Measurements from ENCODE around the gene GRK6.
A peak's percentile ranks its signal among the peaks of the same experiment; 100 is the strongest.
"Not testable (repeated sequence)": the region's sequence is repeated elsewhere in the genome, so short reads cannot be mapped to it uniquely, and the experiment has no call there.

The GRK6 gene

GRCh38 chr5:177399997-177400868 lies 26.2 kb upstream of the GRK6 start, which contains the start of gene PFN3:
TSS of gene PFN3 (minus strand) at chr5:177400661. CDS start at chr5:177400576, 85 bp downstream.
- no peak for DNase-seq

- DNase-seq = peak; percentile 38
Observed at GRCh38 chr5:177402271-177403043, 24.0 kb upstream of the GRK6 start.

- no peak for DNase-seq
Observed at GRCh38 chr5:177403102-177403791, 23.2 kb upstream of the GRK6 start.

GRCh38 chr5:177403792-177404640 lies 22.5 kb upstream of the GRK6 start:
- DNase-seq = peak; percentile 85

- no peak for DNase-seq
Observed at GRCh38 chr5:177404641-177405179, 21.8 kb upstream of the GRK6 start.

- DNase-seq = no peak
Observed at GRCh38 chr5:177405312-177405711, 21.2 kb upstream of the GRK6 start.

GRCh38 chr5:177405805-177406204 lies 20.7 kb upstream of the GRK6 start:
- DNase-seq = peak; percentile 72

- no peak for DNase-seq
Observed at GRCh38 chr5:177409043-177409801, 17.3 kb upstream of the GRK6 start, which contains the start of gene F12. TSS of gene F12 (minus strand) at chr5:177409564. CDS start at chr5:177409527, 37 bp downstream.

GRCh38 chr5:177410575-177410974 lies 15.9 kb upstream of the GRK6 start:
- no peak for DNase-seq

GRCh38 chr5:177412603-177413233 lies 13.8 kb upstream of the GRK6 start:
- DNase-seq = peak; percentile 18

GRCh38 chr5:177414481-177414880 lies 12.0 kb upstream of the GRK6 start:
- no peak for DNase-seq

- not testable (repeated sequence) for DNase-seq
Observed at GRCh38 chr5:177417081-177417480, 9.4 kb upstream of the GRK6 start.

- DNase-seq = peak; percentile 6
Observed at GRCh38 chr5:177419046-177419445, 7.4 kb upstream of the GRK6 start.

- not testable (repeated sequence) for DNase-seq
Observed at GRCh38 chr5:177420472-177420871, 6.0 kb upstream of the GRK6 start.

- no peak for DNase-seq
Observed at GRCh38 chr5:177421062-177421798, 5.2 kb upstream of the GRK6 start.

GRCh38 chr5:177423671-177424070 lies 2.8 kb upstream of the GRK6 start:
- no peak for DNase-seq

GRCh38 chr5:177425196-177425800 lies 1.2 kb upstream of the GRK6 start:
- DNase-seq = no peak

- peak; percentile 100 for DNase-seq
Observed at GRCh38 chr5:177425801-177426565, 493 bp upstream of the GRK6 start.
